Nephron progenitor cell (in vitro differentiated cells): Measurements from ENCODE around the gene GUCY1B1.

Experiments
- DNase-seq: peaks from one replicate; pipeline ENCODE4 v3.0.0; 2021
- H3K27ac Mint-ChIP-seq: 2 replicates; pipeline ENCODE4 v1.8.0; 2021; ENCODE audit warnings: mild to moderate bottlenecking, moderate library complexity, mixed read lengths
- H3K27me3 Mint-ChIP-seq: 2 replicates; pipeline ENCODE4 v1.8.0; 2021; ENCODE audit warnings: mild to moderate bottlenecking, low read depth, mixed read lengths; ENCODE audit not compliant: poor library complexity
- H3K36me3 Mint-ChIP-seq: 2 replicates; pipeline ENCODE4 v1.8.0; 2021; ENCODE audit warnings: low read depth, mixed read lengths
- H3K4me1 Mint-ChIP-seq: 2 replicates; pipeline ENCODE4 v1.8.0; 2021; ENCODE audit warnings: mixed read lengths
- H3K4me3 Mint-ChIP-seq: 2 replicates; pipeline ENCODE4 v1.8.0; 2021; ENCODE audit warnings: mild to moderate bottlenecking, moderate library complexity, mixed read lengths
- H3K9me3 Mint-ChIP-seq: 2 replicates; pipeline ENCODE4 v1.8.0; 2021; ENCODE audit warnings: mild to moderate bottlenecking, moderate library complexity, mixed read lengths
- CTCF ChIP-seq: fragments of 200-600 bp; sonication (generic); IDR thresholded peaks from 2 replicates; pipeline ENCODE4 v1.5.0; 2021; ENCODE audit warnings: antibody characterized with exemption

Gene GUCY1B1

GRCh38 chr4:155722336-155722735, 36.5 kb upstream of the GUCY1B1 start:
- peaks cover 14% of the 10 kb centered on the region for H3K36me3 Mint-ChIP-seq
- H3K4me1 Mint-ChIP-seq = peaks cover 10% of the 10 kb centered on the region
- no peak for DNase-seq
- no peak overlapping the region for H3K27ac Mint-ChIP-seq
- no peaks in the 10 kb centered on the region for H3K9me3 Mint-ChIP-seq
- no peak overlapping the region for H3K4me3 Mint-ChIP-seq
- TF ChIP-seq CTCF = no peak
- no peaks in the 10 kb centered on the region for H3K27me3 Mint-ChIP-seq

- no peaks in the 10 kb centered on the region for H3K9me3 Mint-ChIP-seq
- H3K27ac Mint-ChIP-seq = no peak overlapping the region
- peaks cover 10% of the 10 kb centered on the region for H3K4me1 Mint-ChIP-seq
- H3K27me3 Mint-ChIP-seq = no peaks in the 10 kb centered on the region
- TF ChIP-seq CTCF = no peak
- H3K36me3 Mint-ChIP-seq = peaks cover 14% of the 10 kb centered on the region
- H3K4me3 Mint-ChIP-seq = no peak overlapping the region
- no peak for DNase-seq
These were observed 35.9 kb upstream of the GUCY1B1 start for GRCh38 chr4:155722816-155723499.

GRCh38 chr4:155724731-155725130, 34.1 kb upstream of the GUCY1B1 start:
- Mint-ChIP-seq H3K27ac (peak overlapping the region; percentile 7), H3K27me3 (no peaks in the 10 kb centered on the region), H3K36me3 (peaks cover 14% of the 10 kb centered on the region), H3K4me1 (peaks cover 10% of the 10 kb centered on the region), H3K4me3 (no peak overlapping the region), H3K9me3 (no peaks in the 10 kb centered on the region)
- TF ChIP-seq CTCF = no peak
- no peak for DNase-seq

- Mint-ChIP-seq H3K36me3 (no peaks in the 10 kb centered on the region), H3K9me3 (no peaks in the 10 kb centered on the region), H3K27ac (no peak overlapping the region), H3K27me3 (no peaks in the 10 kb centered on the region), H3K4me3 (no peak overlapping the region), H3K4me1 (no peaks in the 10 kb centered on the region)
- no peak for DNase-seq
- no peak for TF ChIP-seq CTCF
These were observed 24.8 kb upstream of the GUCY1B1 start for GRCh38 chr4:155734065-155734464.

- no peaks in the 10 kb centered on the region for H3K27me3 Mint-ChIP-seq
- no peaks in the 10 kb centered on the region for H3K4me1 Mint-ChIP-seq
- H3K36me3 Mint-ChIP-seq = no peaks in the 10 kb centered on the region
- no peak overlapping the region for H3K27ac Mint-ChIP-seq
- TF ChIP-seq CTCF = no peak
- no peaks in the 10 kb centered on the region for H3K9me3 Mint-ChIP-seq
- H3K4me3 Mint-ChIP-seq = no peak overlapping the region
- no peak for DNase-seq
These were observed 23.9 kb upstream of the GUCY1B1 start for GRCh38 chr4:155734951-155735350.

- Mint-ChIP-seq H3K27me3 (no peaks in the 10 kb centered on the region), H3K9me3 (no peaks in the 10 kb centered on the region), H3K4me1 (no peaks in the 10 kb centered on the region), H3K27ac (no peak overlapping the region), H3K36me3 (no peaks in the 10 kb centered on the region), H3K4me3 (no peak overlapping the region)
- no peak for TF ChIP-seq CTCF
- DNase-seq = no peak
These were observed 23.3 kb upstream of the GUCY1B1 start for GRCh38 chr4:155735496-155735895.
